Endothelial cell of umbilical vein (primary cell): ENCODE measurements around the gene SPAG5. TPM values are rescaled to one million over a fixed set of nuclear protein-coding genes. Genes with fewer than 3 reads are reported as not detected.
"Not testable (repeated sequence)": the region's sequence is repeated elsewhere in the genome, so short reads cannot be mapped to it uniquely, and the experiment has no call there.

Source experiments
- BruUV-seq: library from RNA; stranded (reverse); fragments of 400-500 nt; replicated peaks from 2 replicates; lab custom pipeline; 2021; lab: Mats Ljungman, UMichigan
- CTCF ChIA-PET: fragments of 300-600, 350-600 bp; sonication (Branson Sonifier 250); formaldehyde crosslinking; loops from one replicate; lab custom pipeline; 2021; ENCODE audit warnings: antibody characterized with exemption, inconsistent platforms; lab: Charles Lee
- POLR2A ChIA-PET: fragments of 300-600, 350-600 bp; sonication (Branson Sonifier 250); formaldehyde crosslinking; loops from one replicate; lab custom pipeline; 2021; ENCODE audit warnings: antibody characterized with exemption, inconsistent platforms; lab: Charles Lee
- DNase-seq: peaks from one replicate; pipeline ENCODE4 v3.0.0-alpha.2; 2011; ENCODE audit warnings: low read depth, low spot score
- FAIRE-seq: peaks from 2 replicates; lab custom pipeline; 2011; peaks lifted over from hg19 to GRCh38; lab: Jason Lieb, UNC
- H2AFZ ChIP-seq: 2 replicates; pipeline ENCODE4 v1.6.0; 2012; ENCODE audit warnings: low read depth, low read length, control low read depth, inconsistent platforms
- H3K27ac ChIP-seq: 2 replicates; pipeline ENCODE4 v1.5.1; 2011; ENCODE audit warnings: low read depth, mild to moderate bottlenecking, control low read depth, low read length, moderate library complexity; ENCODE audit not compliant: insufficient read depth
- H3K27me3 ChIP-seq, 2 experiments: 2 replicates each; pipeline versions ENCODE4 v1.6.0 to v1.6.1; 2011; ENCODE audit warnings: low read length in 2 of 2, mixed read lengths in 1 of 2; ENCODE audit not compliant: control insufficient read depth in 2 of 2, insufficient read depth in 2 of 2
- H3K36me3 ChIP-seq, 2 experiments: 2 replicates in 1 of 2; 3 replicates in 1 of 2; pipeline ENCODE4 v1.5.1; 2011; ENCODE audit warnings: low read length in 2 of 2, mild to moderate bottlenecking in 1 of 2, moderate library complexity in 1 of 2; ENCODE audit not compliant: control insufficient read depth in 2 of 2, insufficient read depth in 2 of 2; ENCODE audit errors: extremely low read depth in 1 of 2
- H3K4me1 ChIP-seq: 3 replicates; pipeline ENCODE4 v1.5.1; 2011; ENCODE audit warnings: mild to moderate bottlenecking, low read length; ENCODE audit not compliant: control insufficient read depth, insufficient read depth; ENCODE audit errors: extremely low read depth
- H3K4me2 ChIP-seq: 2 replicates; pipeline ENCODE4 v1.6.1; 2011; ENCODE audit warnings: low read length, control low read depth, mixed read lengths; ENCODE audit not compliant: insufficient read depth
- H3K4me3 ChIP-seq, 3 experiments: fragments of 200-600 bp in 1 of 3; sonication (generic), shearing (Covaris generic) in 1 of 3; replicated peaks in 1 of 3; 2 replicates each; pipeline ENCODE4 v1.5.1; 2011 to 2016; ENCODE audit warnings: control low read depth in 3 of 3, low read length in 3 of 3, mild to moderate bottlenecking in 2 of 3, inconsistent platforms in 1 of 3, low read depth in 1 of 3, moderate library complexity in 1 of 3; ENCODE audit not compliant: insufficient read depth in 1 of 3
- H3K79me2 ChIP-seq: 2 replicates; pipeline ENCODE4 v1.6.0; 2012; ENCODE audit warnings: low read length, inconsistent platforms; ENCODE audit not compliant: control insufficient read depth, insufficient read depth
- H3K9ac ChIP-seq: replicated peaks from 2 replicates; pipeline ENCODE3; 2011; ENCODE audit warnings: low read length, control low read depth; ENCODE audit not compliant: insufficient read depth; ENCODE audit errors: extremely low read depth
- H3K9me1 ChIP-seq: replicated peaks from 3 replicates; pipeline ENCODE4 v1.6.0; 2011; ENCODE audit warnings: mild to moderate bottlenecking, low read length; ENCODE audit not compliant: control insufficient read depth, insufficient read depth; ENCODE audit errors: extremely low read depth
- H3K9me3 ChIP-seq: replicated peaks from 2 replicates; pipeline ENCODE4 v1.5.1; 2012; ENCODE audit warnings: low read length, inconsistent platforms; ENCODE audit not compliant: control insufficient read depth, insufficient read depth
- H4K20me1 ChIP-seq: replicated peaks from 2 replicates; pipeline ENCODE3; 2011; ENCODE audit warnings: mild to moderate bottlenecking, low read length; ENCODE audit not compliant: control insufficient read depth, insufficient read depth; ENCODE audit errors: extremely low read depth
- FOS ChIP-seq: IDR thresholded peaks from 2 replicates; pipeline ENCODE4 v1.6.1; 2011; ENCODE audit warnings: mild to moderate bottlenecking, low read length, moderate library complexity, borderline replicate concordance; ENCODE audit not compliant: insufficient read depth
- GATA2 ChIP-seq: IDR thresholded peaks from 2 replicates; pipeline ENCODE4 v1.7.0; 2011; ENCODE audit warnings: low read depth, mild to moderate bottlenecking, moderate library complexity, mixed read lengths, low read length; ENCODE audit not compliant: insufficient read length, insufficient read depth
- JUN ChIP-seq: IDR thresholded peaks from 2 replicates; pipeline ENCODE4 v1.6.1; 2011; ENCODE audit warnings: borderline replicate concordance, low read depth; ENCODE audit not compliant: insufficient read length, insufficient read depth
- MYC ChIP-seq: IDR thresholded peaks from one replicate; pipeline ENCODE4 v1.6.1; 2011; ENCODE audit warnings: mild to moderate bottlenecking, low read depth, low read length
- dilution Hi-C: fragments of 300-500 bp; cut with MboI; formaldehyde crosslinking; loops from one replicate; pipeline ENCODE4 v1.15.0; 2019; ENCODE audit warnings: low sequenced_read_pairs; ENCODE audit not compliant: extremely low pct_ligation_motif_present
- intact Hi-C: fragments of 100-400 bp; cut with micrococcal nuclease; formaldehyde crosslinking; loops from one replicate; pipeline ENCODE4 v1.10.0; 2022
- polyA plus RNA-seq, 4 experiments: library from polyadenylated mRNA; depleted of rRNA in 3 of 4; stranded (reverse) in 3 of 4; unstranded in 1 of 4; fragments of >200 nt; gene quantifications; 2 replicates each; pipeline versions ENCODE4 v1.2.1 to v1.2.3, GENCODE V29; 2011 to 2012; ENCODE audit warnings: missing spikeins in 1 of 4
- total RNA-seq: library from RNA; stranded (reverse); gene quantifications from 2 replicates; pipeline ENCODE4 v1.2.3, GENCODE V29; 2021
- TF ChIP-seq, protein P1 (sequence below), 2 donors: IDR thresholded peaks; 1 replicate in 1 of 2; 2 replicates in 1 of 2; pipeline ENCODE4 v1.5.1; 2011; ENCODE audit warnings: low read length in 2 of 2, mild to moderate bottlenecking in 2 of 2, moderate library complexity in 2 of 2, control low read depth in 1 of 2, inconsistent platforms in 1 of 2, low read depth in 1 of 2; ENCODE audit not compliant: insufficient read depth in 1 of 2; ENCODE audit errors: extremely low read depth in 1 of 2
- TF ChIP-seq, protein P2 (sequence below): IDR thresholded peaks from 2 replicates; pipeline ENCODE4 v1.6.1; 2011; ENCODE audit not compliant: insufficient read depth, insufficient read length

The SPAG5 gene
- total and polyA plus RNA-seq, 2 donors (not counting 3 experiments of a cell fraction or from before 2014, with no cell fraction given), result 31.7 to 85.4 TPM

- Histone ChIP-seq H3K36me3 (peaks cover 7 to 10% of the 10 kb centered on the region in 2 experiments), H3K4me2 (no peak overlapping the region), H3K4me1 (peaks cover 7% of the 10 kb centered on the region), H4K20me1 (no peaks in the 10 kb centered on the region), H3K9ac (no peak overlapping the region), H2AFZ (no peak overlapping the region), H3K9me3 (no peaks in the 10 kb centered on the region), H3K9me1 (no peaks in the 10 kb centered on the region), H3K27ac (no peak overlapping the region), H3K79me2 (no peaks in the 10 kb centered on the region), H3K4me3 (no peak overlapping the region), H3K27me3 (no peaks in the 10 kb centered on the region)
- FAIRE-seq, result no peak
- no TSS peak for BruUV-seq
- TF ChIP-seq, protein P1, sequence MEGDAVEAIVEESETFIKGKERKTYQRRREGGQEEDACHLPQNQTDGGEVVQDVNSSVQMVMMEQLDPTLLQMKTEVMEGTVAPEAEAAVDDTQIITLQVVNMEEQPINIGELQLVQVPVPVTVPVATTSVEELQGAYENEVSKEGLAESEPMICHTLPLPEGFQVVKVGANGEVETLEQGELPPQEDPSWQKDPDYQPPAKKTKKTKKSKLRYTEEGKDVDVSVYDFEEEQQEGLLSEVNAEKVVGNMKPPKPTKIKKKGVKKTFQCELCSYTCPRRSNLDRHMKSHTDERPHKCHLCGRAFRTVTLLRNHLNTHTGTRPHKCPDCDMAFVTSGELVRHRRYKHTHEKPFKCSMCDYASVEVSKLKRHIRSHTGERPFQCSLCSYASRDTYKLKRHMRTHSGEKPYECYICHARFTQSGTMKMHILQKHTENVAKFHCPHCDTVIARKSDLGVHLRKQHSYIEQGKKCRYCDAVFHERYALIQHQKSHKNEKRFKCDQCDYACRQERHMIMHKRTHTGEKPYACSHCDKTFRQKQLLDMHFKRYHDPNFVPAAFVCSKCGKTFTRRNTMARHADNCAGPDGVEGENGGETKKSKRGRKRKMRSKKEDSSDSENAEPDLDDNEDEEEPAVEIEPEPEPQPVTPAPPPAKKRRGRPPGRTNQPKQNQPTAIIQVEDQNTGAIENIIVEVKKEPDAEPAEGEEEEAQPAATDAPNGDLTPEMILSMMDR (IDR thresholded peaks at IDR 0.05; ENCODE audit: extremely low read depth in 1 of 2, insufficient read depth in 1 of 2, low read depth in 1 of 2, low read length in 2 of 2), result no peak
- TF ChIP-seq JUN, result no peak
- TF ChIP-seq MYC, result no peak
- TF ChIP-seq FOS, result no peak
- TF ChIP-seq, protein P2, sequence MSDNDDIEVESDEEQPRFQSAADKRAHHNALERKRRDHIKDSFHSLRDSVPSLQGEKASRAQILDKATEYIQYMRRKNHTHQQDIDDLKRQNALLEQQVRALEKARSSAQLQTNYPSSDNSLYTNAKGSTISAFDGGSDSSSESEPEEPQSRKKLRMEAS, result no peak
- no peak for TF ChIP-seq GATA2
- CTCF ChIA-PET, result interaction anchor here (0.9 to 4.9 kb wide), 4 partner anchors 10 to 116 kb away, joined by 3 to 64 read pairs (median 22); no protein-coding TSS in a partner anchor
- DNase-seq, result no peak
- POLR2A ChIA-PET, result no interaction called here
- intact Hi-C loops, result no loop called here
- dilution Hi-C loops, result no loop called here
Measured at GRCh38 chr17:28610376-28610775, 11.6 kb upstream of the SPAG5 start.

DNA sequence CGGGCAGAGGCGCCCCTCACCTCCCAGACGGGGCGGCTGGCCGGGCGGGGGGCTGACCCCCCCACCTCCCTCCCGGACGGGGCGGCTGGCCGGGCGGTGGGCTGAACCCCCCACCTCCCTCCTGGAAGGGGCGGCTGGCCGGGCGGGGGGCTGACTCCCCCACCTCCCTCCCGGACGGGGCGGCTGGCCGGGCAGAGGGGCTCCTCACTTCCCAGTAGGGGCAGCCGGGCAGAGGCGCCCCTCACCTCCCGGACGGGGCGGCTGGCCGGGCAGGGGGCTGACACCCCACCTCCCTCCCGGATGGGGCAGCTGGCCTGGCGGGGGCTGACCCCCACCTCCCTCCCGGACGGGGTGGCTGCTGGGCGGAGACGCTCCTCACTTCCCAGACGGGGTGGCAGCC, 5.2 kb upstream of the SPAG5 start:
- H2AFZ ChIP-seq, BruUV-seq: not testable (repeated sequence)

More for the DNA sequence above, 5.2 kb upstream of the SPAG5 start:
- H3K4me1 ChIP-seq, H3K79me2 ChIP-seq, FAIRE-seq, H3K9me3 ChIP-seq, H3K9me1 ChIP-seq, POLR2A ChIA-PET, H3K4me3 ChIP-seq, H3K4me2 ChIP-seq, intact Hi-C loops, H3K27me3 ChIP-seq, H3K27ac ChIP-seq, H3K9ac ChIP-seq, CTCF ChIA-PET, H3K36me3 ChIP-seq, H4K20me1 ChIP-seq, DNase-seq, dilution Hi-C loops: not testable (repeated sequence)
